ENCODE measurements around the gene PRM3.

PRM3 gene

DNA sequence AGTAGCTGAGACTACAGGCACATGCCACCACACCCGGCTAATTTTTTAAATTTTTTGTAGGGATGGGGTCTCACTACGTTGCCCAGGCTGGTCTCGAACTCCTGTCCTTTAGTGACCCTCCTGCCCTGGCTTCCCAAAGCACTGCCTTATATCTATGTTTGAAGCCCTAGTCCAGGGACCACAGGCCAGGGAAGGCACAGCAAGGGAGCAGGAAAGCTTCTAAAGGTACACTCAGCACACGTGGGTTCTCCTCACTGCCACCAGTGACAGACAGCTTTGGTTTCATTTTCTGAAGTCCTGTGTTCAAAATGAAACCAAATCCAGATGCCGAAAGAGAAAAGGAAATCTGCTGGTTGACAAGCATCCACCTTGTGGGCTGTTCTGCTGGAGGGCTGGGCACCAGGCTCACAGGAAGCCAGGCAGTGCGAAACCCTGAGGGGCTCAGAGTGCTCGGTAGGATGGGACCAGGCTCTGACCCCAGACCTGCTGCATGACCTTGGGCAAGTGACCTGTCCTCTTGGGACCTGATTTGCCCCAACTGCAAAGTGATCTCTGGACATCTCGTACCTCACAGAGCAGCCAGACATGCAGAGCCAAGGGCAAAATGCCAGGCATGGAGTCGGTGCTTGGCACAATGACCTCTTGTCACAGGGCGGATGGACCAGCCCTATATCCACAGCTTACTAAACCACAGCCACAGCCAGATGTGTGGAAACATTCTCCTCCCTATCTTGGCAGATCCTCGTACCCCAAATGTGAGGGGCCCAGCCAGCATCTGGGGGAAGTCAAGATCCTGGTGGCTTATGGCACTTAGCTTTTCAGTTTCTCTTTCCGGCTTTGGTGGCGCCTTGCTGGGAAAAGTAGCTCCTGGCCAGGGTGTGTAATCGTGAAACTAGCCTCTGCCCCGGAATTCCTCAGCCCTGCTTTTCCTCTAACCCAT, 14.6 kb downstream of the PRM3 start:
- no peak for DNase-seq (ENCODE audit: low read depth in 2 of 2)

- no peak for DNase-seq (ENCODE audit: low read depth in 2 of 2)
Measured at GRCh38 chr16:11257131-11257938, 16.1 kb downstream of the PRM3 start.

- DNase-seq (ENCODE audit: low read depth in 2 of 2), result peak in 1 of 2 donors; percentile 64
Measured at GRCh38 chr16:11256661-11257130, 16.7 kb downstream of the PRM3 start.

- DNase-seq (ENCODE audit: low read depth in 2 of 2), result peak; percentile 83 to 88
Measured at GRCh38 chr16:11255737-11256660, 17.4 kb downstream of the PRM3 start, which contains the start of gene SOCS1. TSS of gene SOCS1 (minus strand) at chr16:11256204. CDS start at chr16:11255478, 726 bp downstream.

DNA sequence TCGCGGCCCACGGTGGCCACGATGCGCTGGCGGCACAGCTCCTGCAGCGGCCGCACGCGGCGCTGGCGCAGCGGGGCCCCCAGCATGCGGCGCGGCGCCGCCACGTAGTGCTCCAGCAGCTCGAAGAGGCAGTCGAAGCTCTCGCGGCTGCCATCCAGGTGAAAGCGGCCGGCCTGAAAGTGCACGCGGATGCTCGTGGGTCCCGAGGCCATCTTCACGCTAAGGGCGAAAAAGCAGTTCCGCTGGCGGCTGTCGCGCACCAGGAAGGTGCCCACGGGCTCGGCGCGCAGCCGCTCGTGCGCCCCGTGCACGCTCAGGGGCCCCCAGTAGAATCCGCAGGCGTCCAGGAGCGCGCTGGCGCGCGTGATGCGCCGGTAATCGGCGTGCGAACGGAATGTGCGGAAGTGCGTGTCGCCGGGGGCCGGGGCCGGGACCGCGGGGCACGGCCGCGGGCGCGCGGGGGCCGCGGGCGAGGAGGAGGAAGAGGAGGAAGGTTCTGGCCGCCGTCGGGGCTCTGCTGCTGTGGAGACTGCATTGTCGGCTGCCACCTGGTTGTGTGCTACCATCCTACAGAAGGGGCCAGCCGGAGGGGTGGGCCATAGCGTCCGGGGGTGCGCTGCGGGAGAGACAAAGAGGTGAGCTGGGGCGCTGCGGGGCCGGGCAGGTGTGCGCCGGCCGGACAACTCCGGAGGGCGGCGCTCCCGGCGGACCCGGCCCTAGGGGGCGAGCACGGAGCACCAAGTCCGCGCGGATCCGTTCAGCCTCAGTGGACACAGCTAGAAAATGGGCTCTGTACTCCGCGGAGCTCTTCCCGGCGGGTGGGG, 18.3 kb downstream of the PRM3 start:
- no peak for DNase-seq (ENCODE audit: low read depth in 2 of 2)

- DNase-seq (ENCODE audit: low read depth in 2 of 2), result no peak
Measured at GRCh38 chr16:11253995-11254912, 19.2 kb downstream of the PRM3 start.

DNA sequence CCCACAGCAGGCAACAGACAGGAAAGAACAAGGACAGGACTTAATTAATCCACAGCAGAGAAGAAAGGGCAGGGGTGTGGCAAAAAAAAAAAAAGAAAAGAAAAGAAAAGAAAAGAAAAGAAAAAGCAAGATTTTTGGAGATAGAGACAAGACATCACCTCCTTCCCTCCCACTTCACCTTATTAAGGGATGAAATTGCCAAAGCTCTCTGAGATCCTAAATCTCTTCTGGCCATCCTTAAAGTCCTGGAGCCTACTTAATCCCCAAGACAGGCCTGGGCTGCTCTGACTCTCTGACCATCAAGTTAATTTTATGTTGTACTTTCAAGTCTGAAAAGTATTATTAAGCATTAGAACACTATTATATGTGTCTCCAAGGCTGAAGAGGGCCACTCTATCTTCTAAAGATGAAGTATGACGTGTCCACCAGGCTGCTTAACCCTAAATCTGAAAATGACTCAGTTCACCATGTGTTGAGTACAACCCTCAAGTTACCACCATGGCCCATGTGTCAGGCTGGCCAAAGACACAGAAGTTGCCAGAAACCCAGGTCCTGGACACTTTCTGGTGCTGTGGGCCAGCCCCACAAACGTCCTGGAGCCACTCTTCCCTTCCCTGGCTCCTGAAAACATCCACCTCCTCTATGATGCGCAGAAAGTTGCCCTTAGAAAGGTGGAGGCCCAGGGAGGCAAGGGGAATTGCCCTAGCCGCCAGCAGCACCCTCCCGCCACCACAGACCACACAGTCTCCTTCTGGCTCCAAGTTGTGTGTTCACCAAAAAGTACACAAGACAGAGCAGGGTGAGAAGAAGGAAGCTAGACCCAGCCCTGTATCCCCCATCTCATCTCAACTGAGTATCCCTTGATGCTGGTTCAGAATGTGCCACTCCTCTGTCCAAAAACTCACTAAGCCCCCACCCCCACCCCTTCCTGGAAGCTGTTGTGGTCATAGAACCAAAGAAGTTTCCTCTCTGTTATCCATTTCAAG, 20.1 kb downstream of the PRM3 start:
- DNase-seq (ENCODE audit: low read depth in 2 of 2), result no peak

DNA sequence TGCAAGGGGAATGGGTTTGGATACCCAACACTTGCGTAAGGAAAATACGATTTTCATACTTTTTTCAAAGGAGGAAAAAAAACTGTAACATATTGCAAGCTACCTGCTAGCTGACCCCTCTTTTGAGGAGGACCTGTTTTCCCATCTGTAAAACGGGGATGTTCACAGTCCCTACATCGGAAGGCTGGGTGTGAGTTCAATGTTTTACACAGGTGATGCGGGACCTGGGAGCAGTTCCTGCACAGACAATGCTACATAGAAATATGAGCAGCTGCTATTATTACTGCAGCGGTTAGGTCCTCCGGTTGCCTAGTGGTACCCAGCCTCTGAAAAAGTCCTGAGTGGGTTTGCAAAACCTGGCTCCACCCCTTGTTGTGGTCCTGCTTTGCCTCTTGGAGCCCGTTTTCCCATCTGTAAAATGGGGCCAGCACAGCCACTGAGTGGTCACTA, 20.9 kb downstream of the PRM3 start:
- no peak for DNase-seq (ENCODE audit: low read depth in 2 of 2)

GRCh38 chr16:11251525-11252481, 21.6 kb downstream of the PRM3 start:
- DNase-seq (ENCODE audit: low read depth in 2 of 2), result peak; percentile 75 to 80

DNA sequence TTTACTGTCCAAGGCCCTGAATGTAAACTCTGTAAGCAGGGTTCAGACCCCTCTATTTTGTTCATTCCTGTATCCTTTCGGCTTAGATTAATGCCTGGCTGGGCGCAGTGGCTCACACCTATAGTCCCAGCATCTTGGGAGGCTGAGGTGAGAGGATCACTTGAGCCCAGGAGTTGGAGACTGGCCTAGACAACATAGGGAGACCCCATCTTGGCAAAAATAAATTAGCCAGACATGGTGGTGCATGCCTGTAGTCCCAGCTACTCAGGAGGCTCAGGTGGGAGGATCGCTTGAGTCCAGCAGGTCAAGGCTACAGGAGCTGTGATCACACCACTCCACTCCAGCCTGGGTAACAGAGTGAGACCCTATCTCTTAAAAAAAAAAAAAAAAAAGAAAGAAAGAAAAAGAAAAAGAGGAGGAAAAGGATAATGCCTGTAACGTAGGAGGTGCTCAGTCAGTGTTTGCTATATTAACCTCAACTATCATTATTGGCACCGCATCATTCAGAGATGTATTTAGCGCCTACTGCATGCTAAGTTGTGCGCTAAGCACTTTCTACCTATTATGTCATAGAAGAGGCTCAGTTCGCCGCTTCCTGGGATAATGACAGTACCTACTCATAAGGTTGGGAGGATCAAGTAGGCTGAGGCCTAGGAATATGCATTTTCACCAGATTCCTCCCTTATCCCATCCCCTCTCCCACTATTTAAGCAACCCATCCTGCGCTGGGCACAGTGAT, 22.5 kb downstream of the PRM3 start:
- DNase-seq (ENCODE audit: low read depth in 2 of 2), result no peak

DNA sequence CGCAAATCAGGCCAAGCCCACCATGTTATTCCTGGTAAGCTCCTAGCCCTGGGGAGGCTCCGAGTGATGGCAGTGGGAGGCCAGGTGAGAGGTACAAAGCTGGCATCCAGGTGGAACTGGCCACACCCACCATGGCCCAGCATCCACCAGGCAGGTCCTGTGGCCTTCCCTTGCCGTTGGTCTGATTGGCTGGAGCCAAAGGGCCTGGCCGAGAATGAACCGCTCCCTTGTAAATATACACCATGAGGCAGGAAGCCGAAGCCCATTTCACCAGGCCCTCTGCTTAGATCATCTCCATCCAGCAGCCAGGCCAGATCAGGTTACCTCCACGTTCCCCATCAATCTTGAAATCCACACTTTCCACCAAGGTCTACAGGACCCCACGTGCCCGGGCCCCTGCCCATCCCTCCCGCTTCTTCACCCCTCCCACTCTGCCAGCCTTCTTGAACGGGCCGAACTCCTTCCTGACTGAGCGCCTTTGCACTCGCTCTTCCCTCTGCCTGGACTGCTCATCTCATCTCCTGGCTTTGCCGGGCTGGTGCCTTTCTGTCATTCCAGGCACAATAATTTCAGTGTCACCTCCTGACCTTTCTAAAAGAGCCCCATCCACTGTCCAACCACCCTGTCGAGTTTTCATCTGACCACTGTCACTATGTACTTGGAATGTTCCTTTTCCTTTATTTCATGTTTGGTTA, 23.2 kb downstream of the PRM3 start:
- no peak for DNase-seq (ENCODE audit: low read depth in 2 of 2)

GRCh38 chr16:11249233-11250061, 24.0 kb downstream of the PRM3 start:
- DNase-seq (ENCODE audit: low read depth in 2 of 2), result no peak

GRCh38 chr16:11248133-11248532, 25.3 kb downstream of the PRM3 start:
- no peak for DNase-seq (ENCODE audit: low read depth in 2 of 2)

DNA sequence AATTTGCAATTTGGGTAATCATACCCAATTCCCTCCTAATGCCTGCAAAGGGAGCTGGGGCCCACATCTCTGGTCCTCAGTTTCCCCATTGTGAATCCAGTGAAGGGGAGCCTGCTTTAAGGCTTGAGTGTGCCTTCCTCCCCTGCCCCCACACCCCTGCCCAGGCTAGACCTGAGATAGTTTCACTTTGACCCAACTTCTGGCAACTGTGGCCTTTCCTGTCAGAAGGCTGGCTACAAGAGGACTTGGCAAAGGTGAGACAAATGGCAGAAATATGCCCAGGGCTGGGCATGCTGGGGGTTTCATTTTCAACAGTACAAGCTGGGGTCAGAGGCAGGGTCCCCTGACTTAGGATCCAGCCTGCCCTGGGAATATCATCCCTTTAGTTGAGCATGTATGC, 27.4 kb downstream of the PRM3 start:
- DNase-seq (ENCODE audit: low read depth in 2 of 2), result no peak

Measured in stimulated activated CD8-positive, alpha-beta memory T cell treated with anti-CD3 and anti-CD28 coated beads, Interleukin-15, amount 100 ng/mL, for 48 hours (primary cell).